Measurements from ENCODE around the gene IPO13. TPM values are rescaled to one million over a fixed set of nuclear protein-coding genes. Genes with fewer than 3 reads are reported as not detected.

IPO13 gene
- total and polyA plus RNA-seq, 4 donors = 22.6 to 73.2 (median 52.8) TPM

- Histone ChIP-seq H3K4me1 (ENCODE audit: control insufficient read depth, insufficient read depth, low read length) (peaks cover 44% of the 10 kb centered on the region), H3K27me3 (ENCODE audit: control insufficient read depth, insufficient read depth, low read length) (no peaks in the 10 kb centered on the region), H3K9me3 (ENCODE audit: control insufficient read depth, insufficient read depth, low read length) (no peaks in the 10 kb centered on the region), H3K27ac (ENCODE audit: low read depth, low read length) (no peak overlapping the region), H3K36me3 (ENCODE audit: control insufficient read depth, insufficient read depth, low read length) (peaks cover 65% of the 10 kb centered on the region), H3K4me3 (ENCODE audit: low read depth, low read length) (no peak overlapping the region)
- no peak for DNase-seq (ENCODE audit: low read depth in 4 of 6, low spot score in 6 of 6)
- 87% methylated on average over 15 of the region's 15 CpGs for WGBS (ENCODE audit: insufficient coverage)
Measured at GRCh38 chr1:43982808-43983207, 36.1 kb downstream of the IPO13 start.

GRCh38 chr1:43983253-43983899 is 36.6 kb downstream of the IPO13 start:
- 76% methylated on average over 10 of the region's 12 CpGs for WGBS (ENCODE audit: insufficient coverage)
- no peaks in the 10 kb centered on the region for H3K27me3 ChIP-seq (ENCODE audit: control insufficient read depth, insufficient read depth, low read length)
- peaks cover 39% of the 10 kb centered on the region for H3K4me1 ChIP-seq (ENCODE audit: control insufficient read depth, insufficient read depth, low read length)
- no peaks in the 10 kb centered on the region for H3K9me3 ChIP-seq (ENCODE audit: control insufficient read depth, insufficient read depth, low read length)
- peaks cover 59% of the 10 kb centered on the region for H3K36me3 ChIP-seq (ENCODE audit: control insufficient read depth, insufficient read depth, low read length)
- no peak overlapping the region for H3K4me3 ChIP-seq (ENCODE audit: low read depth, low read length)
- H3K27ac ChIP-seq (ENCODE audit: low read depth, low read length) = no peak overlapping the region
- DNase-seq (ENCODE audit: low read depth in 4 of 6, low spot score in 6 of 6) = no peak

GRCh38 chr1:43984855-43985254 is 38.1 kb downstream of the IPO13 start:
- H3K4me1 ChIP-seq (ENCODE audit: control insufficient read depth, insufficient read depth, low read length) = peaks cover 29% of the 10 kb centered on the region
- H3K27ac ChIP-seq (ENCODE audit: low read depth, low read length) = no peak overlapping the region
- peaks cover 59% of the 10 kb centered on the region for H3K36me3 ChIP-seq (ENCODE audit: control insufficient read depth, insufficient read depth, low read length)
- no peak for DNase-seq (ENCODE audit: low read depth in 4 of 6, low spot score in 6 of 6)
- H3K4me3 ChIP-seq (ENCODE audit: low read depth, low read length) = no peak overlapping the region
- 96% methylated on average over 15 of the region's 16 CpGs for WGBS (ENCODE audit: insufficient coverage)
- no peaks in the 10 kb centered on the region for H3K9me3 ChIP-seq (ENCODE audit: control insufficient read depth, insufficient read depth, low read length)
- no peaks in the 10 kb centered on the region for H3K27me3 ChIP-seq (ENCODE audit: control insufficient read depth, insufficient read depth, low read length)

GRCh38 chr1:43985984-43986595 is 39.3 kb downstream of the IPO13 start:
- H3K4me1 ChIP-seq (ENCODE audit: control insufficient read depth, insufficient read depth, low read length) = peaks cover 28% of the 10 kb centered on the region

GRCh38 chr1:43986712-43987111 is 40.0 kb downstream of the IPO13 start:
- Histone ChIP-seq H3K4me1 (ENCODE audit: control insufficient read depth, insufficient read depth, low read length) (peaks cover 28% of the 10 kb centered on the region), H3K36me3 (ENCODE audit: control insufficient read depth, insufficient read depth, low read length) (peaks cover 57% of the 10 kb centered on the region), H3K4me3 (ENCODE audit: low read depth, low read length) (no peak overlapping the region), H3K27ac (ENCODE audit: low read depth, low read length) (no peak overlapping the region), H3K27me3 (ENCODE audit: control insufficient read depth, insufficient read depth, low read length) (no peaks in the 10 kb centered on the region), H3K9me3 (ENCODE audit: control insufficient read depth, insufficient read depth, low read length) (no peaks in the 10 kb centered on the region)
- no peak for DNase-seq (ENCODE audit: low read depth in 4 of 6, low spot score in 6 of 6)
- WGBS (ENCODE audit: insufficient coverage) = 82% methylated on average over 6 of the region's 6 CpGs

More at GRCh38 chr1:43985984-43986595, 39.3 kb downstream of the IPO13 start:
- WGBS (ENCODE audit: insufficient coverage) = 90% methylated on average over 3 of the region's 4 CpGs
- Histone ChIP-seq H3K27ac (ENCODE audit: low read depth, low read length) (no peak overlapping the region), H3K9me3 (ENCODE audit: control insufficient read depth, insufficient read depth, low read length) (no peaks in the 10 kb centered on the region), H3K36me3 (ENCODE audit: control insufficient read depth, insufficient read depth, low read length) (peaks cover 63% of the 10 kb centered on the region), H3K4me3 (ENCODE audit: low read depth, low read length) (no peak overlapping the region), H3K27me3 (ENCODE audit: control insufficient read depth, insufficient read depth, low read length) (no peaks in the 10 kb centered on the region)
- DNase-seq (ENCODE audit: low read depth in 4 of 6, low spot score in 6 of 6) = no peak

GRCh38 chr1:43987159-43987902 is 40.6 kb downstream of the IPO13 start:
- WGBS (ENCODE audit: insufficient coverage) = 84% methylated on average over 6 of the region's 6 CpGs
- Histone ChIP-seq H3K27me3 (ENCODE audit: control insufficient read depth, insufficient read depth, low read length) (no peaks in the 10 kb centered on the region), H3K27ac (ENCODE audit: low read depth, low read length) (no peak overlapping the region), H3K9me3 (ENCODE audit: control insufficient read depth, insufficient read depth, low read length) (no peaks in the 10 kb centered on the region), H3K36me3 (ENCODE audit: control insufficient read depth, insufficient read depth, low read length) (peaks cover 50% of the 10 kb centered on the region), H3K4me3 (ENCODE audit: low read depth, low read length) (no peak overlapping the region), H3K4me1 (ENCODE audit: control insufficient read depth, insufficient read depth, low read length) (peaks cover 28% of the 10 kb centered on the region)
- no peak for DNase-seq (ENCODE audit: low read depth in 4 of 6, low spot score in 6 of 6)

- no peak overlapping the region for H3K27ac ChIP-seq (ENCODE audit: low read depth, low read length)
- WGBS (ENCODE audit: insufficient coverage) = 75% methylated on average over 16 of the region's 19 CpGs
- no peak for DNase-seq (ENCODE audit: low read depth in 4 of 6, low spot score in 6 of 6)
Measured at GRCh38 chr1:43990271-43991199, 43.8 kb downstream of the IPO13 start.

GRCh38 chr1:43991200-43991475 is 44.4 kb downstream of the IPO13 start:
- WGBS (ENCODE audit: insufficient coverage) = under 1% methylated on average over 10 of the region's 10 CpGs
- Histone ChIP-seq H3K4me3 (ENCODE audit: low read depth, low read length) (peak overlapping the region; percentile 61), H3K9me3 (ENCODE audit: control insufficient read depth, insufficient read depth, low read length) (no peaks in the 10 kb centered on the region), H3K27me3 (ENCODE audit: control insufficient read depth, insufficient read depth, low read length) (no peaks in the 10 kb centered on the region), H3K36me3 (ENCODE audit: control insufficient read depth, insufficient read depth, low read length) (peaks cover 28% of the 10 kb centered on the region), H3K27ac (ENCODE audit: low read depth, low read length) (peak overlapping the region; percentile 50), H3K4me1 (ENCODE audit: control insufficient read depth, insufficient read depth, low read length) (peaks cover 45% of the 10 kb centered on the region)
- no peak for DNase-seq (ENCODE audit: low read depth in 4 of 6, low spot score in 6 of 6)

More at GRCh38 chr1:43990271-43991199, 43.8 kb downstream of the IPO13 start:
- Histone ChIP-seq H3K36me3 (ENCODE audit: control insufficient read depth, insufficient read depth, low read length) (peaks cover 28% of the 10 kb centered on the region), H3K4me3 (ENCODE audit: low read depth, low read length) (peak overlapping the region; percentile 61), H3K9me3 (ENCODE audit: control insufficient read depth, insufficient read depth, low read length) (no peaks in the 10 kb centered on the region), H3K4me1 (ENCODE audit: control insufficient read depth, insufficient read depth, low read length) (peaks cover 40% of the 10 kb centered on the region), H3K27me3 (ENCODE audit: control insufficient read depth, insufficient read depth, low read length) (no peaks in the 10 kb centered on the region)

- Histone ChIP-seq H3K36me3 (ENCODE audit: control insufficient read depth, insufficient read depth, low read length) (peaks cover 30% of the 10 kb centered on the region), H3K27me3 (ENCODE audit: control insufficient read depth, insufficient read depth, low read length) (no peaks in the 10 kb centered on the region), H3K9me3 (ENCODE audit: control insufficient read depth, insufficient read depth, low read length) (no peaks in the 10 kb centered on the region), H3K4me3 (ENCODE audit: low read depth, low read length) (peak within 1 kb of the TSS; percentile 61), H3K27ac (ENCODE audit: low read depth, low read length) (peak within 1 kb of the TSS; percentile 50), H3K4me1 (ENCODE audit: control insufficient read depth, insufficient read depth, low read length) (peaks cover 50% of the 10 kb centered on the region)
- under 1% methylated on average over 64 of the region's 66 CpGs for WGBS (ENCODE audit: insufficient coverage)
- DNase-seq (ENCODE audit: low read depth in 4 of 6, low spot score in 6 of 6) = peak in 3 of 6 donors; percentile 68 to 90 (median 90)
Measured at GRCh38 chr1:43991476-43992231, 44.9 kb downstream of the IPO13 start, which contains the start of gene CCDC24. Gene CCDC24, plus strand, starts transcription at chr1:43991599. Its CDS starts 280 bp downstream, at chr1:43991879.

Measured in spinal cord (tissue), 10 donors.